K562 (cell line): Measurements from ENCODE around the gene FBXW2. TPM values are rescaled to one million over a fixed set of nuclear protein-coding genes. Genes with fewer than 3 reads are reported as not detected.

Experiments
- ATAC-seq: fragments of 200-7000 bp; cut with Tn5 transposase; 3 replicates; pipeline ENCODE4 v1.9.1; 2020; ENCODE audit warnings: moderate library complexity
- BruUV-seq: library from RNA; stranded (reverse); fragments of 400-500 nt; replicated peaks from 2 replicates; lab custom pipeline; 2021; lab: Mats Ljungman, UMichigan
- CTCF ChIA-PET: fragments of 300-600 bp; formaldehyde crosslinking; extraction: SDS; loops from one replicate; lab custom pipeline; 2021; ENCODE audit warnings: low intra/inter-chr PET ratio; lab: Yijun Ruan, JAX
- POLR2A ChIA-PET: fragments of 300-600, 350-650 bp; sonication (Branson Sonifier 250); formaldehyde crosslinking; extraction: SDS; loops from one replicate; lab custom pipeline; 2021; ENCODE audit warnings: antibody characterized with exemption, inconsistent platforms; lab: Yijun Ruan, JAX
- DNase-seq, 4 experiments: peaks; one replicate each; pipeline versions ENCODE4 v3.0.0 to v3.0.0-alpha.2; 2011 to 2018; ENCODE audit warnings: low spot score in 3 of 4, mixed read lengths in 3 of 4; ENCODE audit errors: extremely low read depth in 1 of 4
- FAIRE-seq: peaks from 2 replicates; lab custom pipeline; 2011; peaks lifted over from hg19 to GRCh38; lab: Jason Lieb, UNC
- H2AFZ ChIP-seq: 2 replicates; pipeline ENCODE4 v1.6.0; 2011; ENCODE audit warnings: low read depth, low read length, control low read depth, inconsistent platforms
- H3K27ac ChIP-seq: fragments of 200-600 bp; 3 replicates; pipeline ENCODE4 v1.8.0; 2011; ENCODE audit warnings: low read depth, mild to moderate bottlenecking, control low read depth, inconsistent platforms, low read length, moderate library complexity, mixed read lengths; ENCODE audit errors: extremely low read depth
- H3K27me3 ChIP-seq, 2 experiments: fragments of 300-600 bp in 1 of 2; 2 replicates in 1 of 2; 3 replicates in 1 of 2; pipeline versions ENCODE4 v1.6.0 to v1.8.0; 2011; ENCODE audit warnings: inconsistent platforms in 2 of 2, low read length in 2 of 2, mild to moderate bottlenecking in 1 of 2, mixed read lengths in 1 of 2, moderate library complexity in 1 of 2; ENCODE audit not compliant: control insufficient read depth in 2 of 2, insufficient read depth in 2 of 2
- H3K36me3 ChIP-seq: fragments of 300-600 bp; 3 replicates; pipeline ENCODE4 v1.8.0; 2011; ENCODE audit warnings: mild to moderate bottlenecking, low read length, inconsistent platforms; ENCODE audit not compliant: control insufficient read depth, insufficient read depth
- H3K4me1 ChIP-seq, 2 experiments: fragments of 200-600 bp in 1 of 2; replicated peaks in 1 of 2; 2 replicates in 1 of 2; 3 replicates in 1 of 2; pipeline versions ENCODE4 v1.5.1 to v1.8.0; 2011; ENCODE audit warnings: inconsistent platforms in 2 of 2, low read length in 2 of 2, mild to moderate bottlenecking in 1 of 2, mixed read lengths in 1 of 2, moderate library complexity in 1 of 2; ENCODE audit not compliant: control insufficient read depth in 2 of 2, insufficient read depth in 2 of 2
- H3K4me2 ChIP-seq: 2 replicates; pipeline ENCODE4 v1.6.1; 2011; ENCODE audit warnings: low read length, control low read depth, inconsistent platforms, mixed read lengths; ENCODE audit not compliant: insufficient read depth
- H3K4me3 ChIP-seq: fragments of 200-600 bp; sonication (generic), shearing (Covaris generic); 2 replicates; pipeline ENCODE4 v1.5.1; 2016; ENCODE audit warnings: control low read depth, inconsistent platforms
- H3K79me2 ChIP-seq: fragments of 200-600 bp; 3 replicates; pipeline ENCODE4 v1.8.0; 2011; ENCODE audit warnings: low read length, inconsistent platforms; ENCODE audit not compliant: control insufficient read depth, insufficient read depth
- H3K9ac ChIP-seq, 2 experiments: 2 replicates each; pipeline versions ENCODE4 v1.6.0 to v1.6.1; 2011; ENCODE audit warnings: low read depth in 2 of 2, low read length in 2 of 2, control low read depth in 1 of 2, inconsistent platforms in 1 of 2, mild to moderate bottlenecking in 1 of 2, mixed read lengths in 1 of 2; ENCODE audit not compliant: insufficient read depth in 1 of 2
- H3K9me1 ChIP-seq: one replicate; pipeline ENCODE4 v1.6.0; 2011; ENCODE audit warnings: inconsistent platforms, mild to moderate bottlenecking, low read length, moderate library complexity; ENCODE audit not compliant: control insufficient read depth, insufficient read depth
- H3K9me3 ChIP-seq: replicated peaks from 2 replicates; pipeline ENCODE4 v1.5.1; 2011; ENCODE audit warnings: low read depth, low read length, inconsistent platforms; ENCODE audit not compliant: control insufficient read depth, insufficient read depth
- H4K20me1 ChIP-seq: replicated peaks from 2 replicates; pipeline ENCODE4 v1.6.1; 2011; ENCODE audit warnings: low read length, inconsistent platforms, mixed read lengths; ENCODE audit not compliant: control insufficient read depth, insufficient read depth
- ATF3 ChIP-seq, 2 experiments: fragments of 450-650 bp in 1 of 2; sonication (generic) in 1 of 2; formaldehyde crosslinking in 1 of 2; IDR thresholded peaks in 1 of 2; conservative IDR thresholded peaks in 1 of 2; 2 replicates each; pipeline versions ENCODE4 v1.6.1 to v1.8.1; 2016 to 2023; ENCODE audit warnings: mild to moderate bottlenecking in 2 of 2, moderate library complexity in 2 of 2, inconsistent platforms in 1 of 2, missing genetic modification reagents in 1 of 2
- DACH1 ChIP-seq: fragments of 450-650 bp; IDR thresholded peaks from 2 replicates; pipeline ENCODE4 v1.6.1; 2018; ENCODE audit not compliant: partially characterized antibody
- FOS ChIP-seq: IDR thresholded peaks from 3 replicates; pipeline ENCODE4 v1.6.1; 2011; ENCODE audit not compliant: insufficient read length; ENCODE audit errors: extremely low read depth
- GATA2 ChIP-seq: sonication (generic); formaldehyde crosslinking; IDR thresholded peaks from 2 replicates; pipeline ENCODE4 v1.4.0; 2020; ENCODE audit warnings: mild to moderate bottlenecking, missing genetic modification reagents
- MEF2A ChIP-seq: IDR thresholded peaks from 2 replicates; pipeline ENCODE4 v1.6.1; 2011; ENCODE audit warnings: low read depth, mild to moderate bottlenecking, low read length, moderate library complexity; ENCODE audit not compliant: control insufficient read depth
- POLR2G ChIP-seq: fragments of 200-400 bp; formaldehyde crosslinking; IDR thresholded peaks from 2 replicates; pipeline ENCODE4 v1.6.1; 2017; ENCODE audit warnings: low read depth, mild to moderate bottlenecking, antibody characterized with exemption, low read length, moderate library complexity
- SAFB2 ChIP-seq: fragments of 200-400 bp; formaldehyde crosslinking; IDR thresholded peaks from 2 replicates; pipeline ENCODE4 v1.6.1; 2018; ENCODE audit warnings: borderline replicate concordance, low read length, low read depth, moderate library complexity; ENCODE audit not compliant: severe bottlenecking
- XRCC3 ChIP-seq: fragments of 450-650 bp; IDR thresholded peaks from 2 replicates; pipeline ENCODE4 v1.6.1; 2017; ENCODE audit warnings: mild to moderate bottlenecking, moderate library complexity
- ZFPM2 ChIP-seq: fragments of 250-450 bp; sonication (Bioruptor Pico); IDR thresholded peaks from 2 replicates; pipeline ENCODE4 v1.5.1; 2022; ENCODE audit warnings: mild to moderate bottlenecking
- ZSCAN29 ChIP-seq: fragments of 450-650 bp; IDR thresholded peaks from 2 replicates; pipeline ENCODE4 v1.6.1; 2017
- WGBS: fragments of 100-300 bp; shearing (Covaris generic); methylation state at CpG from one replicate; pipeline ENCODE4 v1.1.6; 2016; ENCODE audit warnings: low coverage, mixed read lengths; ENCODE audit not compliant: insufficient coverage; ENCODE audit errors: missing lambda C conversion rate; 5-methylcytosine and 5-hydroxymethylcytosine counted together
- in situ Hi-C: fragments of 300-500 bp; cut with MboI; formaldehyde crosslinking; loops from 4 replicates; pipeline ENCODE4 v1.15.0; 2018; ENCODE audit warnings: inconsistent platforms, mixed read lengths
- intact Hi-C: fragments of 100-400 bp; cut with micrococcal nuclease; formaldehyde crosslinking; loops from 2 replicates; pipeline ENCODE4 v1.14.2; 2022
- polyA plus RNA-seq, 8 experiments: library from polyadenylated mRNA; depleted of rRNA in 4 of 8; stranded (reverse) in 5 of 8; unstranded in 3 of 8; fragments of >200 nt; fragmentation: Nextera tagmentation in 2 of 8; fragmentation: Illumina TruSeq in 1 of 8; extraction: Ambion mirVana in 2 of 8; extraction: Trizol in 1 of 8; gene quantifications; 2 replicates each; pipeline versions ENCODE4 v1.2.1 to v1.2.3, GENCODE V29; 2011 to 2014; ENCODE audit warnings: inconsistent platforms in 1 of 8, missing spikeins in 1 of 8
- total RNA-seq, 7 experiments: library from RNA; depleted of rRNA in 6 of 7; stranded (reverse); fragments of >200 nt in 6 of 7; fragmentation: Illumina TruSeq in 2 of 7; extraction: Trizol in 2 of 7; gene quantifications; 2 replicates each; pipeline versions ENCODE4 v1.2.1 to v1.2.3, GENCODE V29; 2011 to 2021; ENCODE audit warnings: low replicate concordance in 1 of 7
- TF ChIP-seq, protein P1 (sequence below), 2 experiments: fragments of 450-650 bp; IDR thresholded peaks; 2 replicates each; pipeline ENCODE4 v1.6.1; 2016; ENCODE audit warnings: mild to moderate bottlenecking in 2 of 2, borderline replicate concordance in 1 of 2, low read depth in 1 of 2, moderate library complexity in 1 of 2

Gene FBXW2
- total and polyA plus RNA-seq, 9 of the 15 experiments (the other 6 are each of a cell fraction or from before 2014, with no cell fraction given): 2.5 to 57.8 (median 28.1) TPM

- TF ChIP-seq XRCC3: no peak
These were observed 37.6 kb upstream of the FBXW2 start (continued) for GRCh38 chr9:120830865-120831264.

DNA sequence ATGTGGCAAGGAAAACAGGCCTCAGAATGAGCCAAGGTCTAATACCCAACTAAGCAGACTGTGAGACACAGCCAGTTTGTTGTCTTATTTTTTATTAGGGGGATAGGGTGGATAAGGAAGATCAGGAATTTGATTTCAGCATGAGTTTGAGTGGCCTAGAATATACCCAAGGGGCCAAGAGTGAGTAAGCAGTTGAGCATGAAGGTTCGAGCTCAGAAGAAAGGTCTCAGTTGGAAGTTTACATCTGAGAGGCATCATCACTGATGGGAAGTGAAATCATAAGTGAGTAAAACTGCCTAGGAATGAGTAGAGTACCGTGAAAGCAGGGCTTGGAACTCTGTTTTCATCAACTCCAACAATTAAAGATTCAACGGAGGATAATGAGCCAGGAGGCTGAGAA lies 36.9 kb upstream of the FBXW2 start:
- Histone ChIP-seq H3K79me2 (peaks cover 11% of the 10 kb centered on the region; the same call in 1 of the 3 replicates), H2AFZ (no peak overlapping the region), H3K9ac (no peak overlapping the region), H3K4me1 (no peaks in the 10 kb centered on the region), H3K27ac (no peak overlapping the region), H3K4me3 (no peak overlapping the region), H3K4me2 (no peak overlapping the region), H4K20me1 (no peaks in the 10 kb centered on the region), H3K27me3 (no peaks in the 10 kb centered on the region), H3K36me3 (peaks cover 88% of the 10 kb centered on the region), H3K9me1 (no peaks in the 10 kb centered on the region), H3K9me3 (no peaks in the 10 kb centered on the region)
- intact Hi-C loops: no loop called here
- no peak for ATAC-seq
- peak in 1 of 4 experiments; percentile 15 for DNase-seq
- ChIA-PET CTCF (no interaction called here), POLR2A (interaction anchor here (0.6 to 1.6 kb wide), 4 partner anchors 14 to 47 kb away, joined by 3 to 5 read pairs (median 4); partner anchors contain the start of gene PHF19)
- in situ Hi-C loops: no loop called here
- FAIRE-seq: no peak
- WGBS: 80% methylated on average over 3 of the region's 3 CpGs
- BruUV-seq: no TSS peak
- no peak for TF ChIP-seq GATA2
- TF ChIP-seq ATF3 (IDR thresholded peaks at IDR 0.05): no peak
- TF ChIP-seq ATF3 (CRISPR knock-in tag; conservative IDR thresholded peaks at IDR 0.05): 0 out of 2 replicates have a peak, but pooled peaks have one; percentile 22
- TF ChIP-seq FOS: no peak
- TF ChIP-seq ZSCAN29: no peak
- TF ChIP-seq MEF2A: no peak
- TF ChIP-seq DACH1: no peak
- 0 out of 2 replicates have a peak, but pooled peaks have one; percentile 10 for TF ChIP-seq POLR2G
- TF ChIP-seq, protein P1, sequence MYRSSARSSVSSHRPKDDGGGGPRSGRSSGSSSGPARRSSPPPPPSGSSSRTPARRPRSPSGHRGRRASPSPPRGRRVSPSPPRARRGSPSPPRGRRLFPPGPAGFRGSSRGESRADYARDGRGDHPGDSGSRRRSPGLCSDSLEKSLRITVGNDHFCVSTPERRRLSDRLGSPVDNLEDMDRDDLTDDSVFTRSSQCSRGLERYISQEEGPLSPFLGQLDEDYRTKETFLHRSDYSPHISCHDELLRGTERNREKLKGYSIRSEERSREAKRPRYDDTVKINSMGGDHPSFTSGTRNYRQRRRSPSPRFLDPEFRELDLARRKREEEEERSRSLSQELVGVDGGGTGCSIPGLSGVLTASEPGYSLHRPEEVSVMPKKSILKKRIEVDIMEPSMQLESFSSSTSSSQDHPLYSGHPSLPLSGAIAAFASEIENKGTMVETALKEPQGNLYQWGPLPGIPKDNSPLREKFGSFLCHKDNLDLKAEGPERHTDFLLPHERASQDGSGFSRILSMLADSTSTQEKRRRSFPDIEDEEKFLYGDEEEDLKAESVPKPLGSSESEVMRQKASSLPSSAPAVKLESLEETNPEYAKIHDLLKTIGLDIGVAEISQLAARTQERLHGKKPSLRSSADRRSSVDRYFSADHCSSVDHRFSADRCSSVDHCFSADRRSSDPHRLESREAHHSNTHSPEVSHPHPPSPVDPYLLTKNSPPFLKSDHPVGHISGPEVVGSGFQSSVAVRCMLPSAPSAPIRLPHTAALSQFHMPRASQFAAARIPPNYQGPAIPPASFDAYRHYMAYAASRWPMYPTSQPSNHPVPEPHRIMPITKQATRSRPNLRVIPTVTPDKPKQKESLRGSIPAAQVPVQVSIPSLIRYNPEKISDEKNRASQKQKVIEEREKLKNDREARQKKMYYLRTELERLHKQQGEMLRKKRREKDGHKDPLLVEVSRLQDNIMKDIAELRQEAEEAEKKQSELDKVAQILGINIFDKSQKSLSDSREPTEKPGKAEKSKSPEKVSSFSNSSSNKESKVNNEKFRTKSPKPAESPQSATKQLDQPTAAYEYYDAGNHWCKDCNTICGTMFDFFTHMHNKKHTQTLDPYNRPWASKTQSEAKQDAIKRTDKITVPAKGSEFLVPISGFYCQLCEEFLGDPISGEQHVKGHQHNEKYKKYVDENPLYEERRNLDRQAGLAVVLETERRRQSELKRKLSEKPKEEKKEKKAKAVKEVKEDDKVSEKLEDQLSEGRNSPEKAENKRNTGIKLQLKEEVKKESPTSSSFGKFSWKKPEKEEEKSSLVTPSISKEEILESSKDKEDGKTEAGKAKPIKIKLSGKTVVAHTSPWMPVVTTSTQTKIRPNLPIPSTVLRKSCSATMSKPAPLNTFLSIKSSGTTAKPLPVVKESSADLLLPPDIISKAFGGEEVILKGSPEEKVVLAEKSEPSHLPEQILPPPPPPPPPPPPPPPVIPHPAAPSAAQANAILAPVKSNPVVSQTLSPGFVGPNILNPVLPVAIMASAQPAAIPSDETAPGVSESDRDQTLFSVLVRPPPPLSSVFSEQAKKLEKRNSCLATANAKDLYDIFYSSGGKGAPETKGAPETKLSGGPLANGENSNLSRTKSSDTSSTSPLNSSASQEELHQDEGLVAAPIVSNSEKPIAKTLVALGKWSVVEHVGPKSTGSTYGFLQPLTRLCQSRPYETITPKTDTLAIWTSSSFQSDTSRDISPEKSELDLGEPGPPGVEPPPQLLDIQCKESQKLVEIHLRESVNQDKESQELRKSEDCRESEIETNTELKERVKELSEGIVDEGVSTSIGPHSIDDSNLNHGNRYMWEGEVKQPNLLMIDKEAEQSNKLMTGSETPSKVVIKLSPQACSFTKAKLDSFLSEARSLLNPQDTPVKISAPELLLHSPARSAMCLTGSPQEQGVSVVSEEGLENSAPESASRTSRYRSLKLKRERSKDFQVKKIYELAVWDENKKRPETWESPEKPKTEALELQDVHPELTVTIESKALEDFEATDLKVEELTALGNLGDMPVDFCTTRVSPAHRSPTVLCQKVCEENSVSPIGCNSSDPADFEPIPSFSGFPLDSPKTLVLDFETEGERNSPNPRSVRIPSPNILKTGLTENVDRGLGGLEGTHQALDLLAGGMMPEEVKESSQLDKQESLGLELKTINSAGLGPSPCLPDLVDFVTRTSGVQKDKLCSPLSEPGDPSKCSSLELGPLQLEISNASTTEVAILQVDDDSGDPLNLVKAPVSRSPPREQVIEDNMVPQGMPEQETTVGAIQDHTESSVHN (IDR thresholded peaks at IDR 0.05; ENCODE audit: borderline replicate concordance in 1 of 2, low read depth in 1 of 2): no peak
- TF ChIP-seq SAFB2: no peak
- TF ChIP-seq ZFPM2 (CRISPR knock-in tag): no peak
